ENCODE data around the gene TBC1D2.

DNA sequence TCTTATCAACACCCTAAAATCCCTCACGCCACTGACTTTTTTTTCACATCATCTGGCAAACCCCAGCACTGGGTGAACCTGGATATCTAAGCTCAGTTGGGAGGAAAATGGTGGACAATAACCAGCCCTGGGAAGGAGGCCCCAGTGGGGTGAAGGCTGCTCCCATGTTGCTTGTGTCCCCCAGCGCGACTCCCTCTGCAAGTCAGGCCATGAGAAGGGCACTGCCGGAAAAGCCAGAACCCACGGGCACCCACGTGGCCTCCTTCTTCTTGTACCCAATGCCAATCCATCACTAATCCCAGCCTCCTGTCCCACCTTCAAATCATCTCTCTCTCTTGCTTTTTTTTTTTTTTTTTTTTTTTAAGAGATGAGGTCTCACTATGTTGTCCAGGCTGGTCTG lies 74.5 kb downstream of the TBC1D2 start:
- TF ChIP-seq, protein P1, sequence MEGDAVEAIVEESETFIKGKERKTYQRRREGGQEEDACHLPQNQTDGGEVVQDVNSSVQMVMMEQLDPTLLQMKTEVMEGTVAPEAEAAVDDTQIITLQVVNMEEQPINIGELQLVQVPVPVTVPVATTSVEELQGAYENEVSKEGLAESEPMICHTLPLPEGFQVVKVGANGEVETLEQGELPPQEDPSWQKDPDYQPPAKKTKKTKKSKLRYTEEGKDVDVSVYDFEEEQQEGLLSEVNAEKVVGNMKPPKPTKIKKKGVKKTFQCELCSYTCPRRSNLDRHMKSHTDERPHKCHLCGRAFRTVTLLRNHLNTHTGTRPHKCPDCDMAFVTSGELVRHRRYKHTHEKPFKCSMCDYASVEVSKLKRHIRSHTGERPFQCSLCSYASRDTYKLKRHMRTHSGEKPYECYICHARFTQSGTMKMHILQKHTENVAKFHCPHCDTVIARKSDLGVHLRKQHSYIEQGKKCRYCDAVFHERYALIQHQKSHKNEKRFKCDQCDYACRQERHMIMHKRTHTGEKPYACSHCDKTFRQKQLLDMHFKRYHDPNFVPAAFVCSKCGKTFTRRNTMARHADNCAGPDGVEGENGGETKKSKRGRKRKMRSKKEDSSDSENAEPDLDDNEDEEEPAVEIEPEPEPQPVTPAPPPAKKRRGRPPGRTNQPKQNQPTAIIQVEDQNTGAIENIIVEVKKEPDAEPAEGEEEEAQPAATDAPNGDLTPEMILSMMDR (IDR thresholded peaks at IDR 0.05; ENCODE audit: low read length) = no peak
- no peak for TF ChIP-seq EZH2 (IDR thresholded peaks at IDR 0.05; ENCODE audit: borderline replicate concordance, low read length)
